GM10248 (cell line): ENCODE data around the gene ARHGAP19.

Experiments used
- CTCF ChIA-PET: fragments of 300-600 bp; sonication (Branson Sonifier 250); formaldehyde crosslinking; extraction: SDS; loops from one replicate; lab custom pipeline; 2021; ENCODE audit warnings: antibody characterized with exemption; lab: Yijun Ruan, JAX
- POLR2A ChIA-PET: fragments of 350-650 bp; sonication (Branson Sonifier 250); formaldehyde crosslinking; extraction: SDS; loops from one replicate; lab custom pipeline; 2020; ENCODE audit warnings: antibody characterized with exemption; lab: Yijun Ruan, JAX
- DNase-seq: peaks from one replicate; pipeline ENCODE4 v3.0.0; 2012; ENCODE audit errors: extremely low spot score
- TF ChIP-seq, protein P1 (sequence below): IDR thresholded peaks from 2 replicates; pipeline ENCODE4 v1.5.1; 2012; ENCODE audit warnings: mild to moderate bottlenecking, low read depth; ENCODE audit errors: extremely low read depth, missing control alignments, control extremely low read depth

Gene ARHGAP19

GRCh38 chr10:97280783-97281182, 11.7 kb downstream of the ARHGAP19 start:
- POLR2A ChIA-PET: no interaction called here
- TF ChIP-seq, protein P1, sequence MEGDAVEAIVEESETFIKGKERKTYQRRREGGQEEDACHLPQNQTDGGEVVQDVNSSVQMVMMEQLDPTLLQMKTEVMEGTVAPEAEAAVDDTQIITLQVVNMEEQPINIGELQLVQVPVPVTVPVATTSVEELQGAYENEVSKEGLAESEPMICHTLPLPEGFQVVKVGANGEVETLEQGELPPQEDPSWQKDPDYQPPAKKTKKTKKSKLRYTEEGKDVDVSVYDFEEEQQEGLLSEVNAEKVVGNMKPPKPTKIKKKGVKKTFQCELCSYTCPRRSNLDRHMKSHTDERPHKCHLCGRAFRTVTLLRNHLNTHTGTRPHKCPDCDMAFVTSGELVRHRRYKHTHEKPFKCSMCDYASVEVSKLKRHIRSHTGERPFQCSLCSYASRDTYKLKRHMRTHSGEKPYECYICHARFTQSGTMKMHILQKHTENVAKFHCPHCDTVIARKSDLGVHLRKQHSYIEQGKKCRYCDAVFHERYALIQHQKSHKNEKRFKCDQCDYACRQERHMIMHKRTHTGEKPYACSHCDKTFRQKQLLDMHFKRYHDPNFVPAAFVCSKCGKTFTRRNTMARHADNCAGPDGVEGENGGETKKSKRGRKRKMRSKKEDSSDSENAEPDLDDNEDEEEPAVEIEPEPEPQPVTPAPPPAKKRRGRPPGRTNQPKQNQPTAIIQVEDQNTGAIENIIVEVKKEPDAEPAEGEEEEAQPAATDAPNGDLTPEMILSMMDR: no peak
- no peak for DNase-seq
- CTCF ChIA-PET: interaction anchor here (1.3 to 3.9 kb wide), 3 partner anchors 10 to 46 kb away, joined by 3 to 38 read pairs (median 23); partner anchors contain the start of gene ARHGAP19

- POLR2A ChIA-PET: no interaction called here
- DNase-seq: no peak
- TF ChIP-seq, protein P1: no peak
- CTCF ChIA-PET: interaction anchor here (0.7 to 3.9 kb wide), 20 partner anchors 8 to 274 kb away, joined by 3 to 38 read pairs (median 5); partner anchors contain the start of gene ARHGAP19
Measured at GRCh38 chr10:97279121-97279815, 13.2 kb downstream of the ARHGAP19 start.

GRCh38 chr10:97278491-97278989, 13.9 kb downstream of the ARHGAP19 start:
- ChIA-PET CTCF (interaction anchor here (0.7 to 3.9 kb wide), 23 partner anchors 8 to 275 kb away, joined by 3 to 38 read pairs (median 4); partner anchors contain the start of genes ARHGAP19, FRAT1 and RRP12), POLR2A (no interaction called here)
- TF ChIP-seq, protein P1: peak; percentile 52
- DNase-seq: peak; percentile 44

DNA sequence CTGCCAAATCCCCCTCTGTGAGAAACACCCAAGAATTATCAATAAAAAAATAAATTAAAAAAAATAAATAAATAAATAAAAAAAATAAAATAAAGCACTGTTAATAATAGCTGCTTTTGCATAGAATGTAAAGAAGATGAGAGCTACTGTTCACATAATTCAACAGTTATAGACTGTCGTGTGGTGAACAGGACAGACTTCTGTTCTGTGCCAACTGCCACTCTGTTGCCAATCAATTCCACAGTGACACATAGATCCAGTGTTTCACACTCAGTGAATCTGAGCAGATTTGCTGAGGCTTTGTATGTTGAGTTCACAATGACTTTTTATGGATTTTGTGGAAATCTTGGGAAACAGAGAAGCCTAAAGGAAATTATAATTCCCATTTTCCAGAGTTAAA, 14.9 kb downstream of the ARHGAP19 start:
- ChIA-PET POLR2A (no interaction called here), CTCF (interaction anchor here (0.8 to 3.9 kb wide), 9 partner anchors 9 to 124 kb away, joined by 3 to 38 read pairs (median 4); partner anchors contain the start of genes ARHGAP19, FRAT1 and RRP12)
- no peak for DNase-seq
- TF ChIP-seq, protein P1: no peak

GRCh38 chr10:97274828-97275227, 17.6 kb downstream of the ARHGAP19 start:
- no peak for DNase-seq
- TF ChIP-seq, protein P1: no peak
- ChIA-PET CTCF (interaction anchor here (0.9 to 1.1 kb wide), 3 partner anchors 10 to 58 kb away, joined by 3 to 4 read pairs (median 3); no protein-coding TSS in a partner anchor), POLR2A (no interaction called here)

DNA sequence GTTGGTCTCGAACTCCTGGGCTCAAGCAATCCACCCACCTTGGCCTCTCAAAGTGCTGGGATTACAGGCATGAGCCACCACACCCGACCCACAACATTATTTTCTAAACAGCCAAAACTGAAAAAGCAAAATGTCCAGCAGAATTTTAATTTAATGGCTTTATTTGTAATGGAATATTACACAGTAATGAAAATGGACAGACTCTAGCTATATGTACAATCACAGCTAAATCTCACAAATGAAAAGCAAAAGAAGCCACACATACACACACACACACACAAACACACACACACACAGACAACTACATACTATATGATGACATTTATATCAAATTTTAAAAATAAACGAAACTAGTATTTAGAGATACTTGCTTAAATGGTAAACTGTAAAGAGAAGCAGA, 18.7 kb downstream of the ARHGAP19 start:
- TF ChIP-seq, protein P1: no peak
- CTCF ChIA-PET: interaction anchor here (0.9 kb wide), 2 partner anchors 12 to 39 kb away, joined by 3 to 4 read pairs; no protein-coding TSS in a partner anchor
- POLR2A ChIA-PET: no interaction called here
- no peak for DNase-seq
